ENCODE data around the gene NOS1AP. TPM values are rescaled to one million over a fixed set of nuclear protein-coding genes. Genes with fewer than 3 reads are reported as not detected.
A peak's percentile ranks its signal among the peaks of the same experiment; 100 is the strongest.

Gene NOS1AP
- total and polyA plus RNA-seq, 2 experiments from 2014 or later, result 5.8 to 6.6 TPM

- no peak for DNase-seq (ENCODE audit: low spot score)
- TF ChIP-seq EZH2phosphoT487 (IDR thresholded peaks at IDR 0.05; ENCODE audit: unreplicated experiment), result no peak
- no peak for TF ChIP-seq POLR2AphosphoS5 (IDR thresholded peaks at IDR 0.05; ENCODE audit: low read depth)
- no peak overlapping the region for H3K27ac ChIP-seq (ENCODE audit: low read depth)
- H3K4me3 ChIP-seq, result no peak overlapping the region
- Mint-ChIP-seq H3K4me1 (no peaks in the 10 kb centered on the region; the same call in 2 of the 3 replicates), H3K4me3 (no peak overlapping the region), H3K27ac (no peak overlapping the region), H3K9me3 (no peaks in the 10 kb centered on the region), H3K36me3 (ENCODE audit: low read depth) (peaks cover 11% of the 10 kb centered on the region; the same call in 1 of the 3 replicates), H3K27me3 (ENCODE audit: insufficient read depth, low read depth, poor library complexity) (peaks cover 22% of the 10 kb centered on the region)
- H4K20me1 ChIP-seq (replicated peaks; ENCODE audit: insufficient read depth), result no peaks in the 10 kb centered on the region
- no peaks in the 10 kb centered on the region for H3K27me3 ChIP-seq (ENCODE audit: insufficient read depth)
- no peak overlapping the region for H3K4me2 ChIP-seq
- H3F3A ChIP-seq (replicated peaks; ENCODE audit: low read depth), result no peaks in the 10 kb centered on the region
- H3K4me1 ChIP-seq (ENCODE audit: insufficient read depth), result no peaks in the 10 kb centered on the region
- H3K9me2 ChIP-seq (ENCODE audit: insufficient read depth), result no peaks in the 10 kb centered on the region
- H2AFZ ChIP-seq, result no peak overlapping the region
- H3K36me3 ChIP-seq (ENCODE audit: insufficient read depth), result no peaks in the 10 kb centered on the region
- ATAC-seq, result no peak
- no peaks in the 10 kb centered on the region for H3K79me2 ChIP-seq (replicated peaks; ENCODE audit: insufficient read depth)
These were observed 302.1 kb downstream of the NOS1AP start for GRCh38 chr1:162371611-162372010.

- no peaks in the 10 kb centered on the region for H3K4me1 ChIP-seq (ENCODE audit: insufficient read depth)
- no peaks in the 10 kb centered on the region for H3K79me2 ChIP-seq (replicated peaks; ENCODE audit: insufficient read depth)
- H3K9me2 ChIP-seq (ENCODE audit: insufficient read depth), result no peaks in the 10 kb centered on the region
- H3K4me1 Mint-ChIP-seq, result no peaks in the 10 kb centered on the region; the same call in 2 of the 3 replicates
- no peak overlapping the region for H3K27ac ChIP-seq (ENCODE audit: low read depth)
- peaks cover 5% of the 10 kb centered on the region; the same call in 1 of the 3 replicates for H3K36me3 Mint-ChIP-seq (ENCODE audit: low read depth)
- peaks cover 19% of the 10 kb centered on the region for H3K27me3 Mint-ChIP-seq (ENCODE audit: insufficient read depth, low read depth, poor library complexity)
- H3K4me3 Mint-ChIP-seq, result no peak overlapping the region
- H2AFZ ChIP-seq, result no peak overlapping the region
- no peak overlapping the region for H3K4me2 ChIP-seq
- no peak overlapping the region for H3K4me3 ChIP-seq
- no peaks in the 10 kb centered on the region for H3K9me3 Mint-ChIP-seq
- no peaks in the 10 kb centered on the region for H3K36me3 ChIP-seq (ENCODE audit: insufficient read depth)
- no peaks in the 10 kb centered on the region for H4K20me1 ChIP-seq (replicated peaks; ENCODE audit: insufficient read depth)
- ATAC-seq, result no peak
- no peaks in the 10 kb centered on the region for H3K27me3 ChIP-seq (ENCODE audit: insufficient read depth)
- H3F3A ChIP-seq (replicated peaks; ENCODE audit: low read depth), result no peaks in the 10 kb centered on the region
- H3K27ac Mint-ChIP-seq, result no peak overlapping the region
- TF ChIP-seq, protein P1, sequence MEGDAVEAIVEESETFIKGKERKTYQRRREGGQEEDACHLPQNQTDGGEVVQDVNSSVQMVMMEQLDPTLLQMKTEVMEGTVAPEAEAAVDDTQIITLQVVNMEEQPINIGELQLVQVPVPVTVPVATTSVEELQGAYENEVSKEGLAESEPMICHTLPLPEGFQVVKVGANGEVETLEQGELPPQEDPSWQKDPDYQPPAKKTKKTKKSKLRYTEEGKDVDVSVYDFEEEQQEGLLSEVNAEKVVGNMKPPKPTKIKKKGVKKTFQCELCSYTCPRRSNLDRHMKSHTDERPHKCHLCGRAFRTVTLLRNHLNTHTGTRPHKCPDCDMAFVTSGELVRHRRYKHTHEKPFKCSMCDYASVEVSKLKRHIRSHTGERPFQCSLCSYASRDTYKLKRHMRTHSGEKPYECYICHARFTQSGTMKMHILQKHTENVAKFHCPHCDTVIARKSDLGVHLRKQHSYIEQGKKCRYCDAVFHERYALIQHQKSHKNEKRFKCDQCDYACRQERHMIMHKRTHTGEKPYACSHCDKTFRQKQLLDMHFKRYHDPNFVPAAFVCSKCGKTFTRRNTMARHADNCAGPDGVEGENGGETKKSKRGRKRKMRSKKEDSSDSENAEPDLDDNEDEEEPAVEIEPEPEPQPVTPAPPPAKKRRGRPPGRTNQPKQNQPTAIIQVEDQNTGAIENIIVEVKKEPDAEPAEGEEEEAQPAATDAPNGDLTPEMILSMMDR (conservative IDR thresholded peaks at IDR 0.05; ENCODE audit: low read depth in 2 of 2), result 0 out of 4 replicates have a peak, but pooled peaks of 1 of the 2 experiments have one; percentile 3
- TF ChIP-seq ZNF331 (CRISPR knock-in tag; IDR thresholded peaks at IDR 0.05; ENCODE audit: low read depth), result no peak
- no peak for DNase-seq (ENCODE audit: low spot score)
These were observed 302.9 kb downstream of the NOS1AP start for GRCh38 chr1:162372159-162373071.

DNA sequence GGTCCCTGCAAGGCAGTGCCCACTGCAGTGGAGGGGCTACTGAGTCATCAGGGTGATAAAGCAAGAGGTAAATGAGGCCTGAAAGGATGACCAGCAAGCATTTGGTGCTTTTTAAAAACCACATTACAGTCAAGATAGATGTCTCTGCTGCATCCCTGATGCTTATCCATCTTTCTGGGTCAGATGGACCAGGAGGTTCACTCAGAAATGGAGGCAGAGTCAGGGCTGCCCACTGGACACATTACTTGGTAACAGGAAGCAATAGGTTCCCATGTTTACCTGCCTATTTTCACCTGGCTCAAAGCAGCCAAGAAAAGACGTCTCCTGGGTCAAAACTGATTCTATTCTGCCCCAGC, 303.6 kb downstream of the NOS1AP start:
- Mint-ChIP-seq H3K27ac (no peak overlapping the region), H3K4me1 (no peaks in the 10 kb centered on the region; the same call in 2 of the 3 replicates), H3K9me3 (no peaks in the 10 kb centered on the region), H3K4me3 (no peak overlapping the region), H3K36me3 (ENCODE audit: low read depth) (peaks cover 4% of the 10 kb centered on the region; the same call in 1 of the 3 replicates), H3K27me3 (ENCODE audit: insufficient read depth, low read depth, poor library complexity) (peaks cover 13% of the 10 kb centered on the region)
- H3K27ac ChIP-seq (ENCODE audit: low read depth), result no peak overlapping the region
- H3K4me3 ChIP-seq, result no peak overlapping the region
- ATAC-seq (no peak), DNase-seq (ENCODE audit: low spot score) (no peak)
- H3K4me1 ChIP-seq (ENCODE audit: insufficient read depth), result no peaks in the 10 kb centered on the region
- no peaks in the 10 kb centered on the region for H3K9me2 ChIP-seq (ENCODE audit: insufficient read depth)
- H3K4me2 ChIP-seq, result no peak overlapping the region
- H2AFZ ChIP-seq, result no peak overlapping the region
- no peaks in the 10 kb centered on the region for H3K36me3 ChIP-seq (ENCODE audit: insufficient read depth)
- no peaks in the 10 kb centered on the region for H3K79me2 ChIP-seq (replicated peaks; ENCODE audit: insufficient read depth)
- no peaks in the 10 kb centered on the region for H3K27me3 ChIP-seq (ENCODE audit: insufficient read depth)
- no peaks in the 10 kb centered on the region for H3F3A ChIP-seq (replicated peaks; ENCODE audit: low read depth)
- no peaks in the 10 kb centered on the region for H4K20me1 ChIP-seq (replicated peaks; ENCODE audit: insufficient read depth)
- TF ChIP-seq ZNF114 (CRISPR knock-in tag; IDR thresholded peaks at IDR 0.05) (no peak), EZH2 (IDR thresholded peaks at IDR 0.05; ENCODE audit: low read depth, unreplicated experiment) (no peak)
- TF ChIP-seq, protein P1 (conservative IDR thresholded peaks at IDR 0.05; ENCODE audit: low read depth in 2 of 2), result no peak
